ENCODE measurements around the gene NCKAP5.

NCKAP5 gene

GRCh38 chr2:133333181-133333580, 235.1 kb downstream of the NCKAP5 start:
- no peak for DNase-seq (ENCODE audit: low read depth)

DNA sequence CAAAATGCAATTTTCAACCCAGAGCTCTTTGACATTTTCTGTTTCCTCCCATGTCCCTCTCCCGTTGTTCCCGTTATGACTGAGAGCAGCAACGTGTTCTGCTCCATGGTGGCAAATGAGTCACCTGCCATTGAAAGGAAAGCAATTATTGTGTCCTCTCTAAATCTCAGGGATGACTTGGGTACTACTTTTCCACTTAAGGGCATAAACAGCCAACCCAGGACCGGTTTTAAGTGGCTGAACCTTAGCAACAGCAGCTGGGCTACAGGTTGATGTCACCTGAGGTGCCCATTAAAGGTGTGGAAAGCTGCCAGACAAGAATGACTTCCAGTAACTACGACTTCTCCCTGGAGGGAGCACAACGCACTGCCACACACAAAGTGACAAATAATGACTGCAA, 236.8 kb downstream of the NCKAP5 start:
- DNase-seq (ENCODE audit: low read depth) = no peak

DNA sequence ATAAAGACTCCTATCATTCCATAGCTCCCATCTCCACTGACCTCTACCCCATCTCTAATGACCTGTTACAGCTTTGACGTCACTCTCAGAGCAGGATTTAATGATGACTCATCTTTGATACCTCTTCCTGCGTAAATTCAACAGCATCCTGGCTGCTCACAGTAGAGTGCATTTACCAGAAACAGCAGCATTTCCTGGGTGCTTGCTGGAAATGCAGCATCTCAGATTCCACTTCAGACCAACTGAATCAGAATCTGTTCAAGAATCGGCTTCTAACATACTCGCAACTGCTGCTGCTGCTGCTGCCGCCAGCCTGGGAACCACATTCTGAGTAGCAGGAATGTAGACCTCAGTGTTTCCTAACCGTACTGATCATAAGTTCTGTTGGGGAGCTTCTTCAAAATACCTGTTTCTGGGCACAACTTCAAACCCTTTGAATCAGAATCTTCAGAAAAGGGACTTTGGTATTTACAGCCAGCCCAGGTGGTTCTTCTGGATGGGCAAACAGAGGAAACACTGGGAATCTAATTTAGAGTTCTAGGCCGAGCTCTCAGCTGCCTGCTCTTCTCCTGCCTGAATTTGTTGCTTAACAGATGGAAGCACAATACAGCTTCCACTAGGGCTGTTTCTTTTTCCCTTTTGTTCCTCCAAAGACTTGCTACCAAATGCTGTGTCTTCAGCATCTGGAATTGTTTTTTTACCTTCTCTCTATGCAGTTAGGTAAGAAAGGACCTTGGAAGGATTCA, 241.4 kb downstream of the NCKAP5 start:
- DNase-seq (ENCODE audit: low read depth) = no peak

GRCh38 chr2:133324150-133324561, 244.1 kb downstream of the NCKAP5 start:
- DNase-seq (ENCODE audit: low read depth) = no peak

DNA sequence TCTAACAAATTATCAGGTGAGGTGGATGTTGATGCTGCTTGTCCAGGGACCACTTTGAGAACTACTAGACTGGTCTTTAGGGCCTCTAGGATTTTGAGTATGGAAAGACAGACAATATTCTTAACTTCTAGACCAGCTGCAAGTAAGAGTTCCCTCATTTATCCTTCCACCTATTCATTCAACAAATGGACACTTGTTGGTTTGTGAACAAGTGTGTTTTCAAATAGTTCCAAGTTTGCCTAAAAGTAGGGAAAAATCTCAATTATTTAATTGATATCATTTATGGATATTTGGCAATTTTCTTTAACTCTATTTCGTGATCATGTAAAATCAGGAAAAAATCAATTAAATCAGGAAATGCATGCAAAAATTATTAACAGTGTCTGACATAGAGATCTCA, 245.4 kb downstream of the NCKAP5 start:
- no peak for DNase-seq (ENCODE audit: low read depth)

DNA sequence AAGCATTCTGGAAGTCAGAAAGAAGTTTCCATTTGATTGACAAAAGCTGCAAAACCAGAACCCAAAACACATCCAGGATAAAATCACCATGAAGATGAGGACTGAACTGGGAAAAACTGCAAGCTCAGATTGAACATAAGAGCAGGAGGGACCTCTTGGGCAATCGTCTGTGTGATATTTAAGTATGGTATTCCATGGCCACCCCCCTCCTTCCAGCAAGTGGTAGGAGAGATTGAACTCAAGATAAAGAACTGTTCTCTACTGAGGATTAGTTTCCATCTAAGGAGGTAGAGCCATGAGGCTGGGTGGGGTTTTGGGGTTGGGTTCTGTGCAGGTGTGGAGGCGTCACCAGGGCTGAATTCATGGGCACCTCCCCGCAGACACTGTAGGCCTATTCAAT, 251.1 kb downstream of the NCKAP5 start:
- DNase-seq (ENCODE audit: low read depth) = no peak

DNA sequence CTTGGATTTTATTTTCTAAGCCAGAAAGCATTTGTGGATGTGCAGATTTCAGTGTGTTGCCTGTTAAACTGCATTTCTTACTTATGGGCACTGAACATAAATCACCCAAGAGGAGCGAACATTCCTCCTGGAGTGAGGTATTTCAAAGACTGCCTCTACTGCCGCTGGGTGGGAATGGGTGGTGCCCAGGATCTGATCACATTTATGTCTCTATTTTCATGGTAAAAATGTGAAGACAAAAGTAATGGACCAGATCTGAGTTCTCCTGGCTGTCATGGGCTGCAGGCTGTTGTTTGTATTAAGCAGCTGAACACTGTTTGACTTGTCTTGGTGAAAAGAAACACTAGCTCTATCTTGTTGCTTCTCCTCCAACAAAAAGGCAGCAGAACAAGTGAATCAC, 251.7 kb downstream of the NCKAP5 start:
- no peak for DNase-seq (ENCODE audit: low read depth)

DNA sequence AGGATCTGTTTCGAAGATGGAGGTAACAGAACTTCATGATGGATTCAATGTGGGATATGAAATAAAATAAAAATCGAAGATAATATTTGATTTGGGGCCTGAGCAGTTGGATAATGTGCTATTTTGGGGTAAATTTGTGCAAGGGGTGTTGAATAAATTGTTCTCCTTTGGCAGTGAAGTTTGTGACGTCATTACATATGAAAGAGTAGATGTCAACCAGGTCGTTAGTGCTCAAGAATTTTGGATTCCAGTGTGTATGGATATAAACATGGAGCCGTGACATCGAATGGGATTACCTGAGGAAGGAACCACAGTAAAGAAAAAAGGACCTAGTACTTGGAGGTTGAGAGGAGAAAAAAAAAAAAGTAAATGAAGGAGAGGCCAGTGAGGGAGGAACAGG, 253.0 kb downstream of the NCKAP5 start:
- no peak for DNase-seq (ENCODE audit: low read depth)

DNA sequence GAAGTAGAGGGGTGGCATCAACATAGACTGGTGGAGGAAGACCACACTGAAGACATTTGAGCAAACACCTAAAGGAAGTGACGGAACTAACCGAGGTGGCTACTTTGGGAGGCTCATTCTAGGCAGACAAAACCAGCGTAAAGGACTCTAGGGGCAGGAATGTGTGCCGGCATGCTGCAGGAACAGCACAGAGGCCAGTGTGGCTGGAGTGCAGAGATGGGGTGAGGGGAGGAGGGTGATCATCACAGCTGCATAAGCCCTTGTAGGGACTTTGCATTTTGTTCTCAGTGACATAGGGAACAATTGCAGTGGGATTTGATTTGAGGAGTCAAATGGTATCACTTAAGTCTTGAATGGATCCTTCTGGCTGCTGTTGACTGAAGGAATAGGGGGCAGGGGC, 253.5 kb downstream of the NCKAP5 start:
- DNase-seq (ENCODE audit: low read depth) = no peak

- DNase-seq (ENCODE audit: low read depth) = no peak
These were observed 256.1 kb downstream of the NCKAP5 start for GRCh38 chr2:133312038-133312729.

DNA sequence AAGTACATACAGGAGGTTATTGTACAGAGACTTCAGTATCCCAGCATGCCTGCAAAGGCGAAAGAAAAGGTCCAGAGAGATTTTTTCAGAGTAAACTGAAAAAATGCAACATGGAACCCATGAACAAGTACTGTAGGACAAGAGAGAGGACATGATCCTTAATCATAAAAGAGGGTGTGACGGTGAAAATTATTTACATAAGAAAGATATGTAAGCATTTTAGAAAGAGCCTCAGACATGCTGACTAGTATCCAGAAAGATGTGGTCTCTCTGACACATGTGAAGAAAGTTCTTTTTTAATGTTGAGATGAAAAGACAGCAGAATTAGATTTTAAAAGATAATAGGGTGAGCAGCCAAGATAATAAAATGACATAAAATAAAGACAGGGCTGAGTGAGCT, 262.0 kb downstream of the NCKAP5 start:
- DNase-seq (ENCODE audit: low read depth) = no peak

DNA sequence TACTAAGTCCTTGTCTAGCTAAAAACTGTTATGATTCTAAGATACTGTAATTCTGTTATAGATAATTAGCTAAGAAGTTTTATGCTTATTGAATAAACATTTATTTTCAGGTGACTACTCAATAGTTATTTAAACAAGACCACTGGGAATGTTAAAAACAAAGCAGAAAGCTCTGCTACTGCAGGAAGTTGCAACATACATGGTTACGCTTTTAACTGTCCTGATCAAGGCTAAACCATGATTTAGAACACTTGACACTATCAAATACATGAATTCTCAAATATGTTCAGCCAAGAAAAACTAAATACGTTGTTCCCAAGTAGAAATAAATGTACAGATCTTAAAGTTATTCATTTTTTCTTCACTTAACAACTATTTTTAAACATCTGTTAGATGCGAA, 263.9 kb downstream of the NCKAP5 start:
- no peak for DNase-seq (ENCODE audit: low read depth)

GRCh38 chr2:133303150-133303549, 265.1 kb downstream of the NCKAP5 start:
- no peak for DNase-seq (ENCODE audit: low read depth)

DNA sequence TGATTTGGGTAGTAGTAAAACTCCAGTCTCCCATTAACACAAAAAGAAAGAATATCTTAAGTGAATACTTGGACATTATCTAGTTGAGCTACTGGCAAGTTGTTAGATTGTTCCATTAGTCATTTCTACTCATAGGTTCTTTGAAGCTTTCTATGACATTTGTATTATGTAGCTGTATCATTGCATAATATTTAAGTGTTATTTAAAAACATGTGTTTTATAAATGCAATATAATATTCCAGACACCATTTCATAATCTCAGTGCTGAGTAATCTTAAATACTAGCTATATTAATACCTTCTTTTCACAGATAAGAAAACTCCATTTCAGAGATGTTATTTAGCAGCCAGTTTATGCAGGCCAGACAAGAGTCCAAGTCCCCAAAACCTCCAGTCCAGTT, 271.9 kb downstream of the NCKAP5 start:
- DNase-seq (ENCODE audit: low read depth) = no peak

- DNase-seq (ENCODE audit: low read depth) = no peak
These were observed 274.5 kb downstream of the NCKAP5 start for GRCh38 chr2:133293544-133294353.

GRCh38 chr2:133292259-133292658, 276.0 kb downstream of the NCKAP5 start:
- no peak for DNase-seq (ENCODE audit: low read depth)

- DNase-seq (ENCODE audit: low read depth) = no peak
These were observed 280.6 kb downstream of the NCKAP5 start for GRCh38 chr2:133287709-133288108.

DNA sequence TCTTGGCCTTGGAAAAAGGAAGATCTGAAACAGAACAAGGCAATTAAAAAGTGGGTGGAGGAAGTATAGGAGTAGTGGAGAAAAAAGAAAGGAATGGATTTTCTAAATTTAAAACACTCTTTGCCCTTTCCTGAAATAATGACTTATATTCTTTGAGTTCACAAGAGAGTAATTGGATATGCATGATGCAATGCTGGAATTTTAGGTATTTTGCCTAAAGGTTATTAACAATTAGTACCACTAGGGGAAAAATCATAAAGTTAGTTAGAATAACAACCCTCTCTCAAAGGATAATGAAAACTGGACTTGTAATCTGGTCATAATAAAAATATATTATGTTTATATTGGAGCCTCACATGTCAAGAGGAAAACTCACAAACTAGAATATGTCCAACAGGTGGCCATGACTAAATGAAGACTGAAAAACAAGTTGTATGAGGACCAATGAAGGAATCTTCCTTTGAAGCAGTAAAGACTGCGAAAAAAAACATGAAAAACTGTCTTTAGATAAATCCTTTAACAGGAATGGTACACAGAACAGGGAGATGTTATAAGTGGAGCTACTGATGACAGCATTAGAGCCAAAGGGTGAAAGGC, 281.8 kb downstream of the NCKAP5 start:
- DNase-seq (ENCODE audit: low read depth) = no peak

DNA sequence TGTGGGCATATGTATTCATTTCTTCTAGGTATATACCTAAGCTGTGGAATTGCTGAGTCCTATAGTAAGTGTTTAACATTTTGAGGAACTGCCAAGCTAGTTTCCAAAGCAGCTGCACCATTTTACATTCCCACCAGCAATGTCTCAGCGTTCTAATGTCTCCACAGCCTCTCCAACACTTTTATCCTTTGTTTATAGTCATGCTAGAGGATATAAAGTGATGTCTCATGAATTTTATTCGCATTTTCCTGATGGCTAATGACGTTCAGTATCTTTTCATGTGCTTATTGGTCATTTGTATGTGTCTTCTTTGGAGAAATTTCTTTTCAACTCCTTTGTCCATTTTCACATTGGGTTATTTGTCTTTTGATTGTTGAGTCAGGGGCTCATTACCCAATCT, 295.2 kb downstream of the NCKAP5 start:
- DNase-seq (ENCODE audit: low read depth) = no peak

DNA sequence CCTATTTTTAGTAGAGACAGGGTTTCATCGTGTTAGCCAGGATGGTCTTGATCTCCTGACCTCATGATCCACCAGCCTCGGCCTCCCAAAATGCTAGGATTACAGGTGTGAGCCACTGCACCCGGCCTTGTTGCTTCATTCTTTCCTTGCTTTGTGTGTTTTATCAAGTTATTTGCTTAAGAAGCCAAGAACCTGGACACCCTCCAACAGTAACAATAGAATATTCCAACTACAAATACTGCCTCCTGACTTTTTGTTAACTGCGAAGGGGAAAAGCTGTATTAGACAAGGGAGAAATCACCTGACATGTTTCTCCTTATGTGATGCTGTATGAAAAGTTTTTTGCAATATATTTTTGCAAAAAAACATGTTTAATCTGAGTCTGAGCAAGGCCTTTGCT, 297.2 kb downstream of the NCKAP5 start:
- DNase-seq (ENCODE audit: low read depth) = no peak

DNA sequence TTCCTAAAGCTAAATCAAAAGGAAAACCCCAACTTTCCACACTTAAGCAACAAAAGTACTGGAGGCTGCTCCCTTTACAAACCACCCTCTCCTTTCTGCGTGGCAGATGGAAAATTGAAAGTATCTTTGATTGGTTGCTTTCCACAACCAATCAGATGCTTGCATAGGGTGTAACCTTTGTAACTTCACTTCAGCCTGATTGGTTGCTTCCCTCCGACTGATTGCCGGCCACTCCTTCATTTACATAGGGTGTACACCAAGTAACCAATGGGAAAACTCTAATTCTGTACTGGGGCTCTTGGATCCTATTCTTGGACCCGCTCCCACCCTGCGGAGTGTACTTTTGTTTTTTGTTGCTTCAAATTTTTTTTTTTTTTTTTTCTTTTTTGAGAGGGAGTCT, 297.7 kb downstream of the NCKAP5 start:
- no peak for DNase-seq (ENCODE audit: low read depth)

- DNase-seq (ENCODE audit: low read depth) = no peak
These were observed 301.2 kb downstream of the NCKAP5 start for GRCh38 chr2:133266926-133267590.
